CD4-positive, alpha-beta T cell treated with Interleukin-2 at 100 ng/mL for 4 hours (primary cell): ENCODE results near the gene SAMD3.
"Not testable (repeated sequence)": the region's sequence is repeated elsewhere in the genome, so short reads cannot be mapped to it uniquely, and the experiment has no call there.

ENCODE experiments used
- DNase-seq: peaks from one replicate; pipeline ENCODE4 v3.0.0-alpha.2; 2020; ENCODE audit warnings: low spot score

The SAMD3 gene, protein sequence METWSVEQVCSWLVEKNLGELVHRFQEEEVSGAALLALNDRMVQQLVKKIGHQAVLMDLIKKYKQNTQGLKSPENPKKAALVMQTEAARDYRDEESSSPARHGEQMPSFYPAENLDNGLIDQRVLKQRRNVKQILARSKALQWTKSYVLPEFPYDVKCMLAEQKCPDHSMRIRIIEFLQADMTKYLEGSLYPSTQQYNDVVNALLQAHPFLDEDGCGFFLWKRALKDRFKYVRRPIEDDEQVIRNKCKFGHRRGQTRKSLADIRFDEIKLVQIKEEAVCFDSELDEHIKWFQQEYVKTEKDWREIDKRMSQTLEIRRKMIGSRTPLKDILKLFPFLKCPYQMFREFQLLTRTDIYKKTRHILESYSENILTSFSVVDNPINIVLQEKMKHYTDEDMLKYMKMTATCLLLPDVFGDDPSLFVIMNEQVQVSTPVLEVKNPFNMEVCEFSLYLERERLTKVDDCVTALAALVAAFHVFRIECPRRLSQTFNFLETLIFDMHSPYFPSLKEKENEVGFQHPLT

GRCh38 chr6:130222775-130223174, at the start of gene SAMD3:
Gene SAMD3 (minus strand): TSS chr6:130222951. CDS start chr6:130215273, 7,678 bp downstream.
- DNase-seq = peak; percentile 61

DNA sequence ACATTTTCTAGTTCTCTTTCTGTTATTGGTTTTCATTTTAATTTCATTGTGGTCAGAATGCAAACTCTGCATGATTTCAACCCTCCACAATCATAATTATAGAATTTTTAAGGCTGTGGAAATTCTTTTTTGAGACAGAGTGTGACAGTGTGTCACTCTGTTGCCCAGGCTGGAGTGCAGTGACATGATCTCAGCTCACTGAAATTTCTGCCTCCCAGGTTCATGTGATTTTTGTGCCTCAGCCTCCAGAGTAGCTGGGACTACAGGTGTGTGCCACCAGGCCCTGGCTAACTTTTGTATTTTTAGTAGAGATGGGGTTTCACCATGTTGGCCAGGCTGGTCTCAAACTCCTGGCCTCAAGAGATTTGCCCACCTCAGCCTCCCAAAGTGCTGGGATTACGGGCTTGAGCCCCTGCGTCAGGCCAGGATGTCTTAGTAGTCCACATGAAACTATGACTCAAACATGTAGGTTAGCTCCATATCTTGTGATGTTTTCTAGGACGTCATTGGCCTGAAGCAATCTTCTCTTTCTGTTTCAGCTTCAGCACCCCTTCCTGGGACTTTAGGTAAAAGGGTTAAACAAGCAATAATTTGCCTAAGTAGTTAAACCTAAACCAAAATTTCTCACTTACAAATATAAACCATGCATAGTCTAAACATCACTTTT, 47.4 kb upstream of the SAMD3 start:
- DNase-seq = no peak

DNA sequence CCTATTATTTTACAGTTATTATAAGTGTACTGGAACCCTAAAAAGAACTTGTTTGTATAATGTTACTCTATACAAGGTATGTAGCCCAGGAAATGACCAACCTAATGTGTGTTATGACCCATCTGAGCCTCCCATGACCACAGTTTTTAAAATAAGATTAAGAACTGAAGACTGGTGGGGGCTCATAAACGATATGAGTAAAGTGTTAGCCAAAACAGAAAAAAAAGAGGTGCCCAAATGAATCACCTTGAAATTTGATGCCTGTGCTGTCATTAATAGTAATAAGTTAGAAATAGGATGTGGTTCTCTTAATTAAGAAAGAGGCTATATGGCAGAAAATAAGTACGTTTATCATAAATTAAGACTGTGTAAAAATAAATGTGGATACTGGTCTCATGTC, 42.8 kb upstream of the SAMD3 start:
- not testable (repeated sequence) for DNase-seq

DNA sequence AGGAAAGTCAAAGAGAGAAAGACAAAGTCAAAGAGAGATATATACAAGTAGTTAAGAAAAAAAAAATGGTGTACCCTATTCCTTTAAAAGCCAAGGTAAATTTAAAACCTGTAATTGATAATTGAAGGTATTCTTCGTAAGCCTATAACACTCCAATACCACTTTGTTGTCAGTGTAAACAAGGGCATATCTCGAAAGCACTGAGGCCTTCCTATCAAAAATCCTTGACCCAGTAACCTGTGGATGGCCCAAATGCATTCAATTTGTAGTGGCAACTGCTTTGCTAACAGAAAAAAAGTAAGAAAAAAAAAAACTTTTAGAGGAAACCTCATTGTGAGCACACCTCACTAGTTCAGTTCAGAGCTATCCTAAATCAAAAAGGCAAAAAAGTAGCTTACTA, 39.3 kb upstream of the SAMD3 start:
- no peak for DNase-seq

- not testable (repeated sequence) for DNase-seq
These were observed 38.8 kb upstream of the SAMD3 start for GRCh38 chr6:130261558-130261957.

DNA sequence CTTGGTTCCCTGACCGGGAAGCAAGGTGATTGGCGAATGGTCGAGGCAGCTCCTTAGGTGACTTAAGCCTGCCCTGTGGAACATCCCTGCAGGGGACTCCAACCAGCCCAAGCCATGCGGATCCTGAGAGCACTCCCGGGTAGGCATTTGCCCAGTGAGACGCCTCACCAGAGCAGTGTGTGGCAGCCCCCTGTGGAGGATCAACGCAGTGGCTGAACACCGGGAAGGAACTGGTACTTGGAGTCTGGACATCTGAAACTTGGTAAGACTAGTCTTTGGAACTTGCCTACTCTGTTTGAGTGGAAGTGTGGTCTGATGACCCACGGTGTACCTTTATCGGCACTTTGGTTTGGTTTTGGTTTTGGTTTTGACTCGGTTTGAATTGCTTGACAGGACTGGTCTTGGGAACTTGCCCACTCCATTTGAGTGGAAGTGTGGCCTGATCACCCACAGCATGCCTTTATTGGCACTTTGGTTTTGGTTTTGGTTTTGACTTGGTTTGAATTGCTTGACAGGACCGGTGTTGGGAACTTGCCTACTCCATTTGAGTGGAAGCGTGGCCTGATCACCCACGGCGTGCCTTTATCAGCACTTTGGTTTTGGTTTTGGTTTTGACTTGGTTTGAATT, 38.0 kb upstream of the SAMD3 start:
- peak; percentile 26 for DNase-seq

DNA sequence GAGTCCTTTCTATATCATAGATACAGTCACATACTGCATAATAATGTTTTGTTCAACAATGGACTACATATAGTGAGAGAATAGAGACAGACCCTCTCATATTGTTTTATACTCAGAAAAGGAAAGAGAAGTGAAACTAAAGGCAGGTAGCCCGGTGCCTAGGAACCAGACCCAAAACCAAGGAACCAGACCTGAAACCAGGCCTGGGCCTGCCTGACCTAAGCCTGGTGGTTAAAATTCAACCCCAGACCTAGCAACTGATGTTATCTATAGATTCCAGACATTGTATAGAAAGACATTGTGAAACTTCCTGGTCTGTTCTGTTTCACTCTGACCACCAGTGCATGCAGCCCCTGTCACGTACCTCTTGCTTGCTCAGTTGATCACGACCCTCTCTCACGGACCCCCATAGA, 37.3 kb upstream of the SAMD3 start:
- DNase-seq = not testable (repeated sequence)

DNA sequence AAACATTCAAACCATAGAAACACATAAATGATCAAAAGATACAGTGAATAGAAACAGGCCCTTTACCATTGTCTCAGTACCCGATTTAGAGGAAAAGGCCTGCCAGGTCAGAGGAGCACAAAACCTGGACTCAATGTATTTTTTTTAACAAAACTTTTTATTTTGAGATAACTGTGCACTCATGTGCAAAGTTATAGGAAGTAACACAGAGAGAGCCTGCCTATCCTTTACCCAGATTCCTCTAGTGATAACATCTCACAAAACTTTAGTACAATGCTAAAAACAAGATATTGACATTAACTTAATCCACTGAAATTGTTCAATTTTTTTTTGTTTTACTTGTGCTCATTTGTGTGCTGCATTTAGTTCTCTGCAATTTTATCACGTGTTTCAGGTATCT, 36.8 kb upstream of the SAMD3 start:
- no peak for DNase-seq

DNA sequence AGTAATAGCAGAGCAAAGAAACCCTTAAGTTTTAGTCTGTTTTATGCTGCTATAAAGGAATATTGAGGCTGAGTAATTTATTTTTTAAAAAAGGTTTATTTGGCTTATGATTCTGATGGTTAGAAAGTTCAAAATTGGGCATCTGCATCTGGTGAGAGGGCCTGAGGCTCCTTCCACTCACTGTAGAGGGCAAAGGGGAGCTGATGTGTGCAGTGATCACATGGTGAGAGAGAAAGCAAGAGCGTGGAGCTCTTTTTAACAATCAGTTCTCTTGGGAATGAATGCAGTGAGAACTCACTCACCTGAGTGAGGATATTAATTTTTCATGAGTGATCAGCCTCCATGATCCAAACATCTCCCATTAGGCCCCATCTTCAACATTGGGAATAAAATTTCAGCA, 36.4 kb upstream of the SAMD3 start:
- no peak for DNase-seq

GRCh38 chr6:130252527-130253237, 29.9 kb upstream of the SAMD3 start:
- no peak for DNase-seq

- no peak for DNase-seq
These were observed 22.5 kb upstream of the SAMD3 start for GRCh38 chr6:130245267-130245666.

- DNase-seq = no peak
These were observed 22.0 kb upstream of the SAMD3 start for GRCh38 chr6:130244728-130245127.

- no peak for DNase-seq
These were observed 17.5 kb upstream of the SAMD3 start for GRCh38 chr6:130240232-130240631.

GRCh38 chr6:130239755-130240154, 17.0 kb upstream of the SAMD3 start:
- DNase-seq = no peak

DNA sequence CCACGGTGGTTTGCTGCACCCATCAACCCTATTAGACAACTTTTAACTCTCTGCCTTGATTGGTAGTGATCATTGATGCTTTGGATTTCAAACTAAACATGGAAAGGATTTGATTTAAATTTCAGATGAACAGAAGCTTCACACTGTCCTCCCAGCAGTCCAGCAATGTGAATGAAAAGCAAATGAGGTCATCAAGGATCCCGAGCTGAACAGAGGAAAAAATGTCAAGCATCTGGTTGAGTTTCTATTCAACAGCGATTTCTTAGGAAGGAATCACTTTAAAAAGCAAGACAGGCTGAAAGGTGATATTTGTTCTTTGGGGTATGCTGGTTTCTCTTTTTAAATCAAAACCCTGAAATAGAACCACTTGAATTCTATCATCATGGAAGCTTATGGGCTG, 10.6 kb upstream of the SAMD3 start:
- no peak for DNase-seq

DNA sequence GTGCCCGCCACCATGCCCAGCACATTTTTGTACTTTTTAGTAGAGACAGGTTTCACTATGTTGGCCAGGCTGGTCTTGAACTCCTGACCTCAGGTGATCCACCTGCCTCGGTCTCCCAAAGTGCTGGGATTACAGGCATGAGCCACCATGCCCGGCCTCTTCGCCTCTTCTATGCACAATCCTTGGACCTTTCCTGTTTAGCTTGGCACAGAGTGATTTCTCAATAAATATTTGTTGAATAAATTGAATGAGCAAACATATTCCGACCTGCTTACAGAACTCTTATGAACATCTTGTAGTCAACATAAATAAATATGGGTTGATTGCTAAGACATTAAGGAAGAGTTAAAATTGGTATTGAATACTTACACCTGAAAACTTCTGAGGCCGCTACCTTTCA, 7.8 kb upstream of the SAMD3 start:
- DNase-seq = not testable (repeated sequence)

- peak; percentile 31 for DNase-seq
These were observed 6.9 kb upstream of the SAMD3 start for GRCh38 chr6:130229645-130230044.

GRCh38 chr6:130223508-130223907, 757 bp upstream of the SAMD3 start:
- DNase-seq = peak; percentile 88

- peak; percentile 37 for DNase-seq
These were observed 4.6 kb downstream of the SAMD3 start for GRCh38 chr6:130218134-130218533.

DNA sequence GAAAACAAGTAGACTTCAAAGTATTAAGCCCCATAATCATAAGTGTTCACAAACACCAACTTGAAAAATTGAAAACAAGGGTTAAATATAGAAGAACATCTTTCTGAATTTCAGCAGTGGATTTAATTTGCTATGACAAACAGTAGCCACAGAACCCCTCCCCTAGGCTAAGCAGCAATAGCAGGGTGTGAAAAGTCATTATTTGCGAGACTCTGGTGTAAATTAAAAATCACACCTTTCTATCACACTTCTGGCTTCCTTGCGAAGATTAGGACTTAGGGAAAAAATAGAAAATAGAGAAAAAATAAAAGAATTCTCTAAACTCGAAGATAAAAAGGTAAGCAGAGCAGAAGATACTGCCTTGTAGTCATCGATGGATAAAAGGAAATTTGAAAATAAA, 6.1 kb downstream of the SAMD3 start:
- DNase-seq = peak; percentile 56

- peak; percentile 78 for DNase-seq
These were observed 7.2 kb downstream of the SAMD3 start for GRCh38 chr6:130215526-130215925.

- no peak for DNase-seq
These were observed 10.4 kb downstream of the SAMD3 start for GRCh38 chr6:130212215-130212874.
